Sigmoid colon (tissue), 4 donors: ENCODE measurements around the gene HPS5.

ENCODE experiments used
- EP300 ChIP-seq, 4 donors: sonication (generic); formaldehyde crosslinking; IDR thresholded peaks; one replicate each; pipeline ENCODE4 v1.6.1; 2017; ENCODE audit warnings: antibody characterized with exemption in 4 of 4
- POLR2A ChIP-seq, 2 donors: fragments of 450-650 bp; IDR thresholded peaks; one replicate each; pipeline ENCODE4 v1.6.1; 2016; ENCODE audit warnings: antibody characterized with exemption in 2 of 2, mild to moderate bottlenecking in 2 of 2, moderate library complexity in 2 of 2
- TF ChIP-seq, protein P1 (sequence below), 4 experiments: fragments of 450-650 bp in 3 of 4; fragments of 200-600 bp in 1 of 4; IDR thresholded peaks; one replicate each; pipeline ENCODE4 v1.5.1; 2016 to 2019; ENCODE audit warnings: antibody characterized with exemption in 4 of 4, mild to moderate bottlenecking in 3 of 4, moderate library complexity in 2 of 4

DNA sequence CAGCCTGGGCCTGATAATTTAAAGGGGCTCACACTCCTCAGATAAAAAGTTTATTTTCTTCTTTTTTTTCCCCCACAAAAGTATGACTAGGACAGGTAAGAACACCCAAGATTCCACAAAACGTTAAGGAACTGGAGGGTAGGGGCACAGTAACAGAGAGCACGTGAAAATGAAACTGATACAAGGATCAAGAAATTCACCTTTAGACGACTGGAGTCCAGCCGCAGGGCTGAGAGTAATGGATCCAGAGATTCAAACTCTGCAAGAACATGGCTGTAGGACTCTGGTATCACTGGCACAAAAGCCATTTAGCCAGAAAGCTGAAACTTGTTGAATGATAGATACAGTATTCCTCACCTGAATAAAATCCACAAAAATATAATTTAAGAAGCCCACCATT, 4.4 kb downstream of the HPS5 start:
- TF ChIP-seq POLR2A (IDR thresholded peaks at IDR 0.05) (no peak), EP300 (IDR thresholded peaks at IDR 0.05) (no peak)
- TF ChIP-seq, protein P1, sequence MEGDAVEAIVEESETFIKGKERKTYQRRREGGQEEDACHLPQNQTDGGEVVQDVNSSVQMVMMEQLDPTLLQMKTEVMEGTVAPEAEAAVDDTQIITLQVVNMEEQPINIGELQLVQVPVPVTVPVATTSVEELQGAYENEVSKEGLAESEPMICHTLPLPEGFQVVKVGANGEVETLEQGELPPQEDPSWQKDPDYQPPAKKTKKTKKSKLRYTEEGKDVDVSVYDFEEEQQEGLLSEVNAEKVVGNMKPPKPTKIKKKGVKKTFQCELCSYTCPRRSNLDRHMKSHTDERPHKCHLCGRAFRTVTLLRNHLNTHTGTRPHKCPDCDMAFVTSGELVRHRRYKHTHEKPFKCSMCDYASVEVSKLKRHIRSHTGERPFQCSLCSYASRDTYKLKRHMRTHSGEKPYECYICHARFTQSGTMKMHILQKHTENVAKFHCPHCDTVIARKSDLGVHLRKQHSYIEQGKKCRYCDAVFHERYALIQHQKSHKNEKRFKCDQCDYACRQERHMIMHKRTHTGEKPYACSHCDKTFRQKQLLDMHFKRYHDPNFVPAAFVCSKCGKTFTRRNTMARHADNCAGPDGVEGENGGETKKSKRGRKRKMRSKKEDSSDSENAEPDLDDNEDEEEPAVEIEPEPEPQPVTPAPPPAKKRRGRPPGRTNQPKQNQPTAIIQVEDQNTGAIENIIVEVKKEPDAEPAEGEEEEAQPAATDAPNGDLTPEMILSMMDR (IDR thresholded peaks at IDR 0.05): no peak
